HG03460 (cell line): ENCODE data around the gene GPR15.
"Not testable (repeated sequence)": the region's sequence is repeated elsewhere in the genome, so short reads cannot be mapped to it uniquely, and the experiment has no call there.

Experiments used
- ATAC-seq: cut with Tn5 transposase; IDR thresholded peaks from one replicate; pipeline ENCODE4 v1.9.1; 2021; ENCODE audit not compliant: unreplicated experiment

The GPR15 gene

DNA sequence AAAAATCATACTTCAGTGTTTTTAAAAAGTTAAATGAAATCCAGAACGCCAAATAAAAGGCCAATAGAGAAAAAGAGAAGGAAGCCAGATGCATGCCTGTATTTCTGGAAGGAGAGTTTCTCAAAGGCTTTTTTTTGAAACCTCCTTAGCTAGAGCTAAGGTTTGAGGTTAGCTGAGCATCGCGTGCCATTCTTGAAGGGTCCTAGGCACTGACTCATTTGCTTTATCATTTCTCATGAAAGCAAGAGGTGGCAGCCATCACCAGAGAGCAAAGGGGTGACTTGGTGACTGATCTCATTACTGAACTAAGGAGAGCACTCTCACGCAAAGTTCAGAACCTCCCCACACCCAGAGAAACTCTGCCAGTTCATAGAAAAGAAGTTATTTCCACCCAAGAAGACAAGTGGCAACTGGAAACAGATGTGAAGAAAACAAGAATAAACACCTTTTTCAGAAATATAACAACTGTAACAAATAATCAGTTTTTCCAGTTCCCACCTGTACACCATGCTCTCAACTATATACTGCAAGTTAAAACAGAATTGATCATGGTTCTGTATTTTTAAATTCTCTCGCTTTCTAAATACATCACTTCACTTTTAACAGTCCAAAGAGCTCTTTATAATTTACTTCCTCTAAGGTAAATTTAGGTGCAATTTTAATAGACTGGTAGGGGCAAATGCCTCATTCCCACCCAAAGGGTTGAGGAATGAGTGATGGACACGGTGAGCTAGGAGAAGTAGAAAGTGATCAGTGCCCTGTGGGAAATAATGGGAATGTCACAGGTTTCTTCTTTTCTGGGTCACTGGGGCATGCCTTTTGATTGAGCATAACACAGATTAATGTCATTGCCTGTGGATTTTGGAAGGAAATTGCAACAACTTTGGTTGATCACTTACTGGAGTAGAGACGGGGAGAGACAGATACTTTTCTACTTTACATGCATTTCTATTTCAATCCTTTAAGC, 24.7 kb downstream of the GPR15 start:
- peak; percentile 79 for ATAC-seq

DNA sequence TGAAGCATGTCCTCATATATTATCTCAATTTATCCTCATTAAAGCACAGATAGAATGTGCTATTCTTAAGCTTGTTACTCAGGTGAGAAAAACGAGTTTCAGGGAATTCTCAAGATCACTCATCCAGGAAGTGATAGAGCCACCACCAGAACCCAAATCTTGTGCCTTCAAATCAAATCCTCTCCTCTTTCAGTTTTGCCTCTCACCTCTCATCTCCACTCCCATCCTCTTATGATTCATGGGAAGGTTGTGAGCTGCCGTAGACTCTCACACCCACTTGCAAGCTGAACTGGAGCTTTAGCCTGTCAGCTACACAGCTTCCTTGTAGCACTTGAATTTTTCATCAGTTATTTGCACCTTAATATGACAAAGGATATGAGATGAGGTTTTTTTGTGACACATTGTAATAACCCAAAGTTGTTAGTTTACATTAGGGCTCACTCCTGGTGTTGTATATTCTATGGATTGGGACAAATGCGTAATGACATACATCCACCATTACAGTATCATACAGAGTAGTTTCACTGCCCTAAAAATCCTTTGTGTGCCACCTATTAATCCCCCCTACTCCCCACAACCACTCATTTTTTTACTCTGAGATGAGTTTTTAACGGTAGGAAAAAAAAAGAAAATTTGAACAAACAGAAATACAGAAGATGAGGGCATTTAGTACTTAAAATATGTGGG, 25.7 kb downstream of the GPR15 start:
- peak; percentile 14 for ATAC-seq

DNA sequence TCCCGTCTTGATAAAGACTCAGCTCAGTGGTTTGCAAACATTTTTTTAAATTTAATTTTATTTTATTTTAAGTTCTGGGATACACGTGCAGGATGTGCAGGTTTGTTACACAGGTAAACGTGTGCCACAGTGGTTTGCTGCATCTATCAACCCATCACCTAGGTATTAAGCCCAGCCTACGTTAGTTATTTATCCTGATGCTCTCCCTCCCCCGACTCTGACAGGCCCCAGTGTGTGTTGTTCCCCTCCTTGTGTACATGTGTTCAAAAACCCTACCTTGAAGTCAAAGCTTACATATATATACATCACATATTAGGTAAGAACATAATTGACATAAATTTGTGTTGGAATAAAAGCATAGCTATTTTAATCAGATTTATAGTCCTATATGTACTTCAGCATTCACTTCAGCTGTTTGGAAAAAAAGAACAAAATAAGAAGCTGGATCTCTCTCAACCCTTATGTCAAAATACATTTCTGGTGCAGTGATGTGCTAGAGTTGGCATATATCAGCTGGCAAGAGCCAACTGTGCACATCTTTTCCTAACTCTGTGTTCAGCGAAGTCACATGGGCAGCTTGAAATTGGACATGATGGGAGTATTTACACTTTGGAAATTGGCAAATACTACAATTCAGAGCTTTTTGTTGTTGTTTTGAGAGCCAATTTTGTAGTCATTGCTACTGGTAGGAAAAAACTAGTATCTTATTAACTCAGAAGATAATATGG, 26.5 kb downstream of the GPR15 start:
- no peak for ATAC-seq

DNA sequence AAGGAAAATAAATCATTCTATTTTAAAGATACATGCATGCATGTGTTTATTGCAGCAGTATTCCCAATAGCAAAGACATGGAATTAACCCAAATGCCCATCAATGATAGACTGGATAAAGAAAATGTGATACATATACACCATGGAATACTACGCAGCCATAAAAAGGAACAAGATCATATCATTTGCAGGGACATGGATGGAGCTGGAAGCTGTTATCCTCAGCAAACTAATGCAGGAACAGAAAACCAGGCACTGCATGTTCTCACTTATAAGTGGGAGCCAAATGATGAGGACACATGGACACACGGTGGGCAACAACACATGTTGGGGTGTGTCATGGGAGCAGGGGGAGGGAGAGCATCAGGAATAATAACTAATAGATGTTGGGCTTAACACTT, 28.0 kb downstream of the GPR15 start:
- not testable (repeated sequence) for ATAC-seq

DNA sequence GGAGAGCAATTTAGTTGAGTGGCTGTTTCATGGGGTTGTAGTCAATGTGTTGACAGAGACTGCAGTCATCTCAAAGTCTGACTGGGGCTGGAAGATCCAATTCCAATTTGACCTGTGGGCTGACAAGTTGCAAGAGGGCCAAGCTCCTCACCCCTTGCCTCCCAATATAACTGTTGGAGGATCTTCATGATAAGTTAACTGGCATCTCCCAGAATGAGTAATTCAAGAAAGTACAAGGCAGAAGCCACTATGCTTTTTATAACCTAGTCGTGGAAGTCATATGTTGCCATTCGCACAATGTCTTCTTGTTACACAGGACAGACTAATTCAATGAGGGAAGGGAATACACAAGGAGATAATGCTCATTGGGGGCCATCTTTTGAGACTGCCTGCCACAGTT, 29.1 kb downstream of the GPR15 start:
- no peak for ATAC-seq

DNA sequence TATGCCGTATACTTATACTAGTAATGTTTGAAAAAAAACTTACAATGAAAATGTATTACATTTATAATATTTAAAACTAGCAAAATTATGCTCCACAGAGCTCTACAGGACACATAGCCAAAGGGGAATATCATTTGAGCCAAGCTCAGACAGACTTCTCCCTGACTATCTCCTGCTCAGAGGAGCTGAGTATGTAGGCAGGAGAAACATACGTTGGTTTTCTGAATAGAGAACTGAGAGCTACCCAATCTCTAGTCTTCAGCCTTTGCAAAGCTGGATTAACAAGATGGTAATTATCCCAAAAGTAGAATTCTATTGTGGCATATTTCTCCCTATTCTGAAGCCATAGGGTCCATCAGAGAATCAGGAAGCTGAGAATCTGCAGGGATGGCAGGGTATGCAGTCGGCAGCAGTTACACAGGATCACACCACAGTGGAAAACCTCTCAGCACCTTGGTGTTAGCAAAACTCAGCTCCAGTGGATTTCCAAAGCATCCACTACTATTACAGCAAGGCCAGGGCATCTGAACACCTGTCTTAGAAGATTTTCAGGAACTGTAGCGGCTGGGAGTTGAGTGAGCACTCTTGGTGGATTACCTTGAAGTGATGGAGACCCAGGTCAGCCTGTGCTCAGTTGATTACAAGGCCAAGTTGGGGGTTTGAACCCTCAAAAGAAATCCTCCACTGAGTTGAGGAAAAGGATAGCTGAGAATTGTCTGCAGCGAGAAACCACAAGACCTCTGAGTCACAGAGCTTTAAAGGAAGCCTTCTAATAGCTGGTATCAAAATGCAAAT, 30.1 kb downstream of the GPR15 start:
- no peak for ATAC-seq

DNA sequence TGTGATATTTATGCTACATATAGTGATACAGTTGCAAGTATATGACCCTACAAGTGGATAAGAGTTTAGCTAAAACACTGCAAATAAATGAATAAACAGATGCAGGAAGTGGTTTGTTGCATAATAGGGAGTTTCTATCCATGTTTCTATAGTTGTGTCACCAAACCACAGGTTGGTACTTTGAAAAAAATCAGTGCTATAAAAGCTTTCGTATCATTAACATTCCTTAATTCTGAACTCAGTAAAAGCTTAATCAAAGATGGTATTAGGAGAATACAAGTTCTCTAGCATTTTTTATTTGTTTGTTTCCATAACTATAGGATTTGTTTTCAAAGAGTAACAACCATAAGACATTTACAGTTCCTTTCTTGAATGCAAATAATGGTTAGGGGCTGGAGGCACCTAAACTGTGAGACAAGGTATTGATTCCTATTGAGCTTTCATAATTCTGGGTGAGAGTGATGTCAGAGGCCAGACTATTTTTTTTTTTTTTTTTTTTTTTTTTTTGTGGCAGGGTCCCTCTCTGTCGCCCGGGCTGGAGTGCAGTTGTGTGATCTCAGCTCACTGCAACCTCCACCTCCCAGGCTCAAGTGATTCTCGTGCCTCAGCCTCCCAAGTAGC, 32.0 kb downstream of the GPR15 start:
- ATAC-seq = peak; percentile 47

DNA sequence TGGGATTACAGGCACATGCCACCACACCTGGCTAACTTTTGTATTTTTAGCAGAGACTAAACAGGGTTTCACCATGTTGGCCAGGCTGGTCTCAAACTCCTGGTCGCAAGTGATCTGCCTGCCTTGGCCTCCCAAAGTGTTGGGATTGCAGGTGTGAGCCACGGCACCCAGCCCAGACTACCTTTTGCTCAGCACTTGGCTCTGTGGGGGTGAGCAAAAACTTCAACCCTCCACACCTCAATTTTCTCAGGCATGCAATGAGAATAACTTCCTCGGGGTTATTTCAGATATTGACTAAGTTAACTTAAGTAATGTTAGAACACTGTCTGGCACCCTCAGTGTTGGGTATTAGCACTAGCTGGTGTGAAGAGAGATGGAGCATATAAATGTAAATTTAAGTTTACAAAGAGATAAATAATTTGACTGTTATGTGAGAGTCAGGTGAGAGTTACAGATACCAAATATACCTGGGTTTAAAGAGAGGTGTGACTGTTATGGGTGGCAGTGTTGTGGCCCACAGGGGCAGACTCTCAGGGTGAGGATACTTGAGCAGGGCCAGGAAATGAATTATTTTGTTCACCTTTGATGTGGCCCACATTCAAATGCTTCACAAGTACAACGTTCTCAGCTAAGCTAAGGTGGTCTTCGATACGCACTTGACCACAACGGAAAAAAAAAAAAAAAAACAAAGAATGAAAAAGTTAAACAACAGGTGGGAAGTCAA, 32.7 kb downstream of the GPR15 start:
- peak; percentile 1 for ATAC-seq

DNA sequence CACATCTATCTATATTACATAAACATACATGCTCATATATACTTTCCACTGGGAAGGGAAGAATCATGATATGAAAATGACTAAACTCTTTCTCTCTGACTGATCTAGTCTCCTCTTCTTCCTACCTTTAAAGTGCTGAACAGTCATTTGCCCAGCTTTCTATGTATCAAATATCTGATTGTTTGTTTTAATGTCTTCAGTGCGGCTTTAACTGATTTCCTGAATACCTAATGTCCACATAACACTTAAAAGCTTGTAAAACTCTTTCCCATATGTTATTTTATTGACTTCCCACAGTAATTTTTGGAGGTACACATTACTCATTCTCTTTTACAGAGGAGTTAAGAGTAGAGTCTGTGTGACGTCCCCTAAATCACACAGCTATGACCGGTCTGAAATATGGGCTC, 33.5 kb downstream of the GPR15 start:
- ATAC-seq = no peak

DNA sequence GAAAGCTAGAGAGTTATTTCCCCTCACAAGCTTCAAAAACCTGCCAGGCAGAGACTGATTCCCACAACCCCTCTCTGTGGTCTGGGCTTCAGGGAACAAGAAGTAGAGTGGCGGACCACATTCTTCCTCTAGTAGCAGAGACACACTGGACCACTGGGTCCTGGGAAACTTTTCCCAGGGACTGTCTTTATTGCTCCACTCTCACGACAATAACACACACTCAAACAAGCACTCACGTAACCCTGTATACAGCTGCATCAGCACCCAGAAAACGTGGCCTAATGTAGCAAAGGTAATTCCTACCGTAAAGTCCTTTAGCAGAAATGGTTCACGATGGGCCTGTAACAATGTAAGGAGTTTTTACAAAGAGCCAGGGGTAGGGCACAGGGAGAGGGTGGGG, 34.1 kb downstream of the GPR15 start:
- no peak for ATAC-seq

DNA sequence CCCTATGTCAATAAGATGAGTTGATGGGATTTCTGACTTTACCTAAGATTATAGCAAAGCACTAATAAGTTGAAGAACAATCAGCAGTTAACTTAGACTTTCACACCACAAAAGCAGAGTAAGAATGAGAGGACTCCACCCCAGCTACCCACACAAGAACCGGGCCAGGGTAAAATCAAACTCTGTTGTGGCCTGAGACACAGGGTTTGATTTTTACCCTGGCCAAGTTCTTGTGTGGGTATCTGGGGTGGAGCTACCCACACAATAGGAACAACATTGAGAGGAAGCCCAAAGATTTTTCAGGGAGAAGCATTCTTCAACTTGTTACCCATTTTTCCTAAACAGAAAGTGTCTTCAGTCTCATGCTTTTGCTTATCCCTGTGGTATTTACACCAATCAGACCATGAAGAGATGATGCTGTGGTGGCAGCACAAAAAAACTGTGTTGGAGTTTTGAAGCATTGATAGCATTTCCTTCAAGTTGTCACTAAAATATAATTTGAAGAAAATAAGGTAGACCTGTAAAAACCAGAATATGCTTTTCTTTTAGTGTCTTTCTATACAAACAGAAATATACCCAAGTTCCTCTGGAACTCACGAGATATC, 36.0 kb downstream of the GPR15 start:
- ATAC-seq = peak; percentile 23

DNA sequence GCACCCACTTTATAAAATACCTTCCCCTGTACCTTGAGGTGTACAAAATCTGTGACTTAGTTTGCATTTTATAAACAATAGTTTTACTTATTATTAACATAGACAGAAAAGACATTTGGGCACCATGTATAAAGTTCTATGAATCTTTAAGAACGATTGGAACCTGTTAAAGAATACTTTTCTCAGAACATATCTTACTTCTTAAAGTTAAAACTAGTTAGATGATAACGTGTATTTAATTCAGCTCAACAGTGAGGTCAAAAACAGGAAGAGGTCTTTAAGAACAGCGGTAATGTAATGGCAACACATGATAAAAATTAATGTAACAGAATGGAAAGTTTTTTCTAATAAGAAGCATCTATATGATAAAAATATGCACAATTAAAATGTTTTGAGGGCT, 36.6 kb downstream of the GPR15 start:
- ATAC-seq = no peak

DNA sequence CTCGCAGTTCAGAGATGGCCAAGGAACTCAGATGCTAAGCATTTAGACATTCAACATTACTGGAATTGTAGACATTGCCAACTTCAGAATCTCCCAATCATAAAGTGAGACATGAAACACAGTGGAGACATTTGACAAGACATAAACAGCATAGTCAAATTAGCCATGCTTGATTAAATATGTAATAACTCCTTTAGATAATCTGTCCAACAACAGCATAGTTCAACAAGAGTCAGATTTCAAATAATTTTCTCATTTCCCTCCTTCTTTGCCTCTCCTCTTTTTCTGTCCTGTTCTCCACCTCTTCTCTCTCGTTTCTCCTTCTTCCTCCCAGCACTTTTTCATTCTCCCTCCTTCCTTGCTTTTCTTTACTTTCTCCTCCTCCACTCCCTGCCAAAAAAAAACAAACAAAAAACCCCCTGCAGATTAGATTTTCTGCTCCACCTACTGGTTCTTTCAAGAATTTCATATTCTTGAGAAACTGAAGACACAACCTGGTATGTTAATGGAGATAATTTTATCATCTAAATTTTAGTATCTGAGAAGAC, 41.5 kb downstream of the GPR15 start:
- ATAC-seq = peak; percentile 70

DNA sequence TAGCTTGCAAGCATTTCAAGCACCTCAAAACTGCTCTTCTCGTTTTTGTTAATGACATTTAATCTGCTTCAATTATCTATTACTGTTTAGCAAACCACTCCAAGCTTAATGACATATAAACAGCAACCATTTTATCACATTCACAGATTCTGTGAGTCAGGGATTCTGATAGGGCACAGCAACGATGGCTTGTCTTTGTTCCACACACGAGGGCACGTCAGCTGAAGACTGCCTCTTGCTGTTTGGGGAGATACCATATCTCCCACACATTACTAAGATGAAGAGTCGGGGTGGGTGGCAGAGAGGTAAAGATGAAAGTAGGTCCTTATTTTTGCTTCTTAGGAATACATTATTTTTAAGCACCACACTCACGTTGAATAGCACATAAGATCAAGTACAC, 42.4 kb downstream of the GPR15 start:
- no peak for ATAC-seq

DNA sequence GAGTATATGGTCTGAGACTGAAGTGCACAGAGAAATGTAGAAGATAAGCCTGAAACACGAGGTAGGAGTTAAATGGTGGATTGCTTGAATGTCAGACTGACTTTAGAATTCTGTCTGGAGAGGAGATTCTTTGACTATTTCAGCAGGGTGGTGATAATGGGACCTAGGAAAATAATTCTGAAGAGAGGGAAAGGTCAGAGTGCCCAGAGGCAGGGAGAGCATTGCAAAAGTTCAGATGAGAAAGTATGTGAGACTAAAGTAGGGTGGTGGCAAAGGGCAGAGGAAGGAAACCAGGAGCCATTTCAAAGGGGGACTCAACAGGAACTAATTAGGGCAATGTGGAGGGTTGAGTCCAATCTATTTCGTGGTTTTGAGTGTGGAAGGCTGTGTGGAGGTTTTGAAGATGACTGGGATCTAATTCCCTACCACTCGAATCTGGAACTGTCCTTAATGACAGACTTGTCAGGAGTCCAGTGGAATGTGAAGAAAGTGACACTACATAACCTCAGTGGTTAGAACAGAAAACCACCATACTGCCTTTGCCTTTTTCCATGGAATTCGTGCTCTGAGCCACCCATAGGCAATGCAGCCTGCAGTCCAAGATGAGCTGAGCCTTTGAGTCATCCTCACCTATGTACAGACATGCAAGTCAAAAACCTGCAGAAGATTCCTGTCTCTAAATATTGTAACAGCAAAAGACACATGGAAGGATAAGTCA, 45.6 kb downstream of the GPR15 start:
- no peak for ATAC-seq

DNA sequence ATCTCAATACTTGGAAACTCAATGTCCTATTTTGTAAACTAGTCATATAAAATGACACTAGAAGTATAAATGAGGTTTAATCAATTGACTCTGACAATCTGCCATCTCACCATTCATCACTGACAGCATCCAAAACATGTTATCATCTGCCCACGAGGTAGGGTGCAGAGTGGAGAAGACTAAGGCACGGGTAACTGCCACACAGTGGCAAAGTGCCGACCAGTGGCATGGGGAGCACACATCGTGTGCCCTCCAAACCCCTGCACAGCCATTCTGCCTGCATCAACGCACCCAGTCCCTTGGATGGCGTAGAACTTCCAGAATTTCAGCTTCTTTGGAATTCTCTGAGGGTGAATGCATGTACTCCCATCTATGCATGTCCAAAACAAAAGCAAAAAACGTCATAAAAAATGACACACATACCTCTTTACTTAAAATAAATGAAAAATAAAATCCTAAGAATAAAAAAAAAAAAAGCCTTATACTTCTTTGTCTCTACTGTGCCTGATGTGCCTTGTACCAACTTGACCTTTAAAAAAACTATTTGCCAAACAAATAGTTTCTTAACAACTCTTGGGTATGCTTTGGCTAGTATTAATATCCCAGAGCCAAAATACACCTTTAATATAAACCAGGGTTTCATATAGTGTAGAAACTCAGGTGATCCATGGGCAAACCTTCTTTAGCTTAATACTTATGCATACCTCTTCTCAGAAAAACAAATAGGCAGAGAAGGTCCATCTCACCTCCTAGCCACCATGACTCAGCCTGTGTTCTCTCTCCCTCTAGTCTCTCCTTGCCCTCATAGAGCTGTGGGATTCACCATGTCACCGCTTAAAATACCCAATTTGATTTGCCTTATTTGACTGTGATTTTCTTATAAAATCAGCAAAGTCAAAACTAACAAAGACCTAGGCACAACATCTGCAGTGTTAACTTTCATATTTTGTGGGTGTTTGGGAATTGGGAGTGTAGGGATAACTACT, 48.9 kb downstream of the GPR15 start:
- no peak for ATAC-seq

DNA sequence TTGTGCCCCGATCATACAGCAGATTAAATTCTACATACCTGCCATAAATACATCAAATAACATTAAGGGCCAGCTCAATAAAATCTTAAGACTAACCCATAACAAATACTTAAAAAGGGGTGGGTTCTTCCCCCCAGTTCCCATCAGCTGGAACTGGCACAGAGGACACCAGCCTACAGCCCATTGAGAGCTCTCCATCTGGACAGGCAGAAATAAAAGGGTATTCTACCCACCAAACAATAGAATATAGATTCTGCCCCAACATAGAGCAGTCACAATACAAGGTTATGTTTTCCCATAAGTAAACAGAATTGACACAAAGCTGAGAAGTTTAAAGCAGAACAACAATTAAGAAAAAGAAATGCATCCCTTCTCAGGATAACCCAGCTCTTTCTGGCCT, 49.7 kb downstream of the GPR15 start:
- no peak for ATAC-seq
